Inflammatory macrophage treated with lipopolysaccharide for 1 hour (primary cell): ENCODE results near the gene SLIT3.

Source experiments
- DNase-seq, 2 donors: peaks; one replicate each; pipeline ENCODE4 v3.0.0-alpha.2; 2020 to 2022

The SLIT3 gene

GRCh38 chr5:169064093-169064492, 236.8 kb downstream of the SLIT3 start:
- DNase-seq = no peak

GRCh38 chr5:169063316-169063953, 237.5 kb downstream of the SLIT3 start:
- DNase-seq = no peak

- DNase-seq = no peak
These were observed 238.2 kb downstream of the SLIT3 start for GRCh38 chr5:169062690-169063089.

GRCh38 chr5:169054506-169054905, 246.4 kb downstream of the SLIT3 start:
- DNase-seq = no peak

- no peak for DNase-seq
These were observed 248.7 kb downstream of the SLIT3 start for GRCh38 chr5:169052207-169052606.

- no peak for DNase-seq
These were observed 249.6 kb downstream of the SLIT3 start for GRCh38 chr5:169051351-169051750.

GRCh38 chr5:169050636-169051035, 250.3 kb downstream of the SLIT3 start:
- no peak for DNase-seq

- no peak for DNase-seq
These were observed 250.8 kb downstream of the SLIT3 start for GRCh38 chr5:169050146-169050571.

GRCh38 chr5:169049712-169050111, 251.2 kb downstream of the SLIT3 start:
- no peak for DNase-seq

- no peak for DNase-seq
These were observed 252.5 kb downstream of the SLIT3 start for GRCh38 chr5:169048181-169049125.

GRCh38 chr5:169044962-169045361, 256.0 kb downstream of the SLIT3 start:
- DNase-seq = no peak

- no peak for DNase-seq
These were observed 259.8 kb downstream of the SLIT3 start for GRCh38 chr5:169041180-169041579.

GRCh38 chr5:169039592-169039991, 261.3 kb downstream of the SLIT3 start:
- no peak for DNase-seq

- no peak for DNase-seq
These were observed 263.5 kb downstream of the SLIT3 start for GRCh38 chr5:169037466-169037865.

GRCh38 chr5:169036079-169036805, 264.7 kb downstream of the SLIT3 start:
- DNase-seq = no peak

GRCh38 chr5:169029661-169030274, 271.2 kb downstream of the SLIT3 start:
- no peak for DNase-seq

GRCh38 chr5:169029037-169029436, 271.9 kb downstream of the SLIT3 start:
- no peak for DNase-seq

- no peak for DNase-seq
These were observed 273.4 kb downstream of the SLIT3 start for GRCh38 chr5:169027501-169028061.

- DNase-seq = no peak
These were observed 275.4 kb downstream of the SLIT3 start for GRCh38 chr5:169025491-169025890.

- no peak for DNase-seq
These were observed 276.5 kb downstream of the SLIT3 start for GRCh38 chr5:169024421-169024820.

- DNase-seq = peak; percentile 1 to 22
These were observed 278.2 kb downstream of the SLIT3 start for GRCh38 chr5:169022718-169023117.

- DNase-seq = no peak
These were observed 280.8 kb downstream of the SLIT3 start for GRCh38 chr5:169020102-169020501.

- DNase-seq = no peak
These were observed 282.0 kb downstream of the SLIT3 start for GRCh38 chr5:169018925-169019324.
